Ishikawa (cell line): Measurements from ENCODE around the gene R3HDM2.
A peak's percentile ranks its signal among the peaks of the same experiment; 100 is the strongest.

Experiments used
- CEBPB ChIP-seq: IDR thresholded peaks from 2 replicates; pipeline ENCODE4 v1.6.1; 2012
- CREB1 ChIP-seq: IDR thresholded peaks from 2 replicates; pipeline ENCODE4 v1.6.1; 2012; ENCODE audit warnings: low read depth
- EGR1 ChIP-seq: IDR thresholded peaks from 2 replicates; pipeline ENCODE4 v1.6.1; 2012
- EP300 ChIP-seq: IDR thresholded peaks from 2 replicates; pipeline ENCODE4 v1.6.1; 2012; ENCODE audit warnings: borderline replicate concordance
- FOXM1 ChIP-seq: IDR thresholded peaks from 2 replicates; pipeline ENCODE4 v1.6.1; 2012; ENCODE audit warnings: low read depth, borderline replicate concordance
- NFIC ChIP-seq: IDR thresholded peaks from 2 replicates; pipeline ENCODE4 v1.6.1; 2012
- RAD21 ChIP-seq: IDR thresholded peaks from 2 replicates; pipeline ENCODE4 v1.6.1; 2012; ENCODE audit warnings: low read depth
- TAF1 ChIP-seq: IDR thresholded peaks from 2 replicates; pipeline ENCODE4 v1.6.1; 2012; ENCODE audit warnings: low read depth, mild to moderate bottlenecking
- TCF12 ChIP-seq: IDR thresholded peaks from 2 replicates; pipeline ENCODE4 v1.6.1; 2012; ENCODE audit warnings: low read depth
- TEAD4 ChIP-seq: IDR thresholded peaks from 2 replicates; pipeline ENCODE4 v1.6.1; 2012
- YY1 ChIP-seq: IDR thresholded peaks from 2 replicates; pipeline ENCODE4 v1.6.1; 2012; ENCODE audit warnings: low read depth
- ZBTB7A ChIP-seq: IDR thresholded peaks from 2 replicates; pipeline ENCODE4 v1.6.1; 2012; ENCODE audit warnings: low read depth
- TF ChIP-seq, protein P1 (sequence below): IDR thresholded peaks from 2 replicates; pipeline ENCODE4 v1.6.1; 2012; ENCODE audit warnings: low read depth, mild to moderate bottlenecking
- TF ChIP-seq, protein P2 (sequence below): IDR thresholded peaks from 2 replicates; pipeline ENCODE4 v1.6.1; 2012
- TF ChIP-seq, protein P3 (sequence below): IDR thresholded peaks from 2 replicates; pipeline ENCODE4 v1.6.1; 2012

R3HDM2 gene

DNA sequence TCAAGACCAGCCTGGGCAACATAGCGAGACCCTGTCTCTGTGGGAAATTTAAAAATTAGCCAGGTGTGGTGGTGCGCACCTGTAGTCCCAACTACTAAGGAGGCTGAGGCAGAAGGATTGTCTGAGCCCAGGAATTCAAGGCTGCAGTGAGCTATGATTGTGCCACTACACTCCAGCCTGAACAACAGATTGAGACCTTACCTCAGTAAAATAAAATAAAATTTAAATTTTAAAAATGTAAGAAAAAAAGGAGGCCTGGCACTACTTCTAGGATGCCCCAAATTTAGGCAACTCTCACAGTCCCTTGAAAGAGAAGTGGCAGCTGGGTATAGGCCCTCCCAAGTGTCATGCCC, 23.3 kb upstream of the R3HDM2 start:
- TF ChIP-seq, protein P1, sequence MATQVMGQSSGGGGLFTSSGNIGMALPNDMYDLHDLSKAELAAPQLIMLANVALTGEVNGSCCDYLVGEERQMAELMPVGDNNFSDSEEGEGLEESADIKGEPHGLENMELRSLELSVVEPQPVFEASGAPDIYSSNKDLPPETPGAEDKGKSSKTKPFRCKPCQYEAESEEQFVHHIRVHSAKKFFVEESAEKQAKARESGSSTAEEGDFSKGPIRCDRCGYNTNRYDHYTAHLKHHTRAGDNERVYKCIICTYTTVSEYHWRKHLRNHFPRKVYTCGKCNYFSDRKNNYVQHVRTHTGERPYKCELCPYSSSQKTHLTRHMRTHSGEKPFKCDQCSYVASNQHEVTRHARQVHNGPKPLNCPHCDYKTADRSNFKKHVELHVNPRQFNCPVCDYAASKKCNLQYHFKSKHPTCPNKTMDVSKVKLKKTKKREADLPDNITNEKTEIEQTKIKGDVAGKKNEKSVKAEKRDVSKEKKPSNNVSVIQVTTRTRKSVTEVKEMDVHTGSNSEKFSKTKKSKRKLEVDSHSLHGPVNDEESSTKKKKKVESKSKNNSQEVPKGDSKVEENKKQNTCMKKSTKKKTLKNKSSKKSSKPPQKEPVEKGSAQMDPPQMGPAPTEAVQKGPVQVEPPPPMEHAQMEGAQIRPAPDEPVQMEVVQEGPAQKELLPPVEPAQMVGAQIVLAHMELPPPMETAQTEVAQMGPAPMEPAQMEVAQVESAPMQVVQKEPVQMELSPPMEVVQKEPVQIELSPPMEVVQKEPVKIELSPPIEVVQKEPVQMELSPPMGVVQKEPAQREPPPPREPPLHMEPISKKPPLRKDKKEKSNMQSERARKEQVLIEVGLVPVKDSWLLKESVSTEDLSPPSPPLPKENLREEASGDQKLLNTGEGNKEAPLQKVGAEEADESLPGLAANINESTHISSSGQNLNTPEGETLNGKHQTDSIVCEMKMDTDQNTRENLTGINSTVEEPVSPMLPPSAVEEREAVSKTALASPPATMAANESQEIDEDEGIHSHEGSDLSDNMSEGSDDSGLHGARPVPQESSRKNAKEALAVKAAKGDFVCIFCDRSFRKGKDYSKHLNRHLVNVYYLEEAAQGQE: no peak
- TF ChIP-seq CEBPB (no peak), YY1 (no peak), TEAD4 (no peak), EGR1 (no peak), NFIC (no peak), RAD21 (no peak), ZBTB7A (no peak)
- TF ChIP-seq, protein P2, sequence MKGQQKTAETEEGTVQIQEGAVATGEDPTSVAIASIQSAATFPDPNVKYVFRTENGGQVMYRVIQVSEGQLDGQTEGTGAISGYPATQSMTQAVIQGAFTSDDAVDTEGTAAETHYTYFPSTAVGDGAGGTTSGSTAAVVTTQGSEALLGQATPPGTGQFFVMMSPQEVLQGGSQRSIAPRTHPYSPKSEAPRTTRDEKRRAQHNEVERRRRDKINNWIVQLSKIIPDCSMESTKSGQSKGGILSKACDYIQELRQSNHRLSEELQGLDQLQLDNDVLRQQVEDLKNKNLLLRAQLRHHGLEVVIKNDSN: no peak

DNA sequence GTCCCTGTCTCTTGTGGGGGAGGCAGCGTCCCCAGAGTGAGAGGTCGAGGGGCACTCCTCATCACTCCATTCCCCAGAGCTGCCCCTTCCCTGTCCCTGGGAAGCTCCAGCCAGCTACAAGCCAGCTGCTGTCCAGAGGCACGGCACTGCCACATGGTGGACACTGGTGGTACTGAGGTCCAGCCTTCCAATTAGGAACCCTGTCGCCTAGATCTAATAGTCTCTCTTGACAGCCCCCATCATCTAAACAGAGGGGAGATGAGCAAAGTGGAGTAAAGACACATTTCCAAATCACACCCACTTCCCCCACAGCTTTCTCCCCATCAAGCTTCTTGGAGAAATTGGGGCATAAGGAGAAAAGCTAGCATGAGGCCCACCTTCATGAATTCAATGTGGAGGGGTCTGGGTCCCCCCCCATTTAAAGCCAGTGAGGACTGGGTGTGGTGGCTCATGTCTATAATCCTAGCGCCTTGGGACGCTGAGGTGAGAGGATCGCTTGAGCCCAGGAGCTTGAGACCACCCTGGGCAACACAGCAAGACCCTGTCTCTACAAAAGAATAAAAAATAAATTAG, 22.2 kb upstream of the R3HDM2 start:
- TF ChIP-seq, protein P2: no peak
- peak; percentile 99 for TF ChIP-seq RAD21

DNA sequence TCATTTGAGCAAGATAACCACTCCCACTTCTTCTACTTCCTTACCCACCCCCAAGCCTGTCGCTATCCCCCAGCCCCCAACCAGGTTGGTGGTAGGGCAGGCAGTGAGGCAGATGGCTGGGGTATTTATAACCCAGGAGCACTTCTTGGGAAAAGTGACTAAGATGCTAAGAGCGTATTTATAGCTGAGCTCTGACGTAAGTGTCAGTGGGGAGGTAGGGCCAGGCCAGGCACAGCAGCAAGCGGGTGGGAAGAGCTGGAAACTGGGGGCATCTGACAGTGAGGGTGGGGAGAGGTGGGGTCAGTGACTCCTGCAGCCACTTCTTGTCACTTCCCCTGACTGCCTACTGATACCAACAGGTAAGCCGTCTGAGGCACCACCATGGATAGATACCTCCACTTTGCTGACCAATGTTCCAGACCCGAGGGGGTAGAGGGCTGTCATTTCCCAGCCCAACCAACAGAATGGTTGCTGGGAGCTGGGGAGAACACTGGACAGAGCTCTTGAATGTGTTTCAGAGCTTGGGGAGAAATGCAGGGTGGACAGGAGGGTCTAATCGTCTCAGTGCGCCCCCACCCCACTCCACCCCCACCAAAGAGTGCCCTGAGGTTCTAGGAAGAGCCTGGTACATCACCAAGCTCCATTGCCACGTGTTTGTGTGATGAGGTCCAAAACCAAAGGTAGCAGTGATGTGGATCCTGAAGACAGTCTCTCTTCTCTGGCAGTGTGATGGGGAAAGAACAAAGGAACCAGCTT, 21.5 kb upstream of the R3HDM2 start:
- TF ChIP-seq TEAD4 (no peak), YY1 (no peak), EGR1 (no peak), ZBTB7A (no peak), TAF1 (no peak), EP300 (no peak), RAD21 (no peak), NFIC (no peak), CEBPB (no peak), CREB1 (no peak), TCF12 (no peak), FOXM1 (no peak)
- TF ChIP-seq, protein P2: no peak
- TF ChIP-seq, protein P3, sequence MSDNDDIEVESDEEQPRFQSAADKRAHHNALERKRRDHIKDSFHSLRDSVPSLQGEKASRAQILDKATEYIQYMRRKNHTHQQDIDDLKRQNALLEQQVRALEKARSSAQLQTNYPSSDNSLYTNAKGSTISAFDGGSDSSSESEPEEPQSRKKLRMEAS: no peak
- TF ChIP-seq, protein P1: no peak

DNA sequence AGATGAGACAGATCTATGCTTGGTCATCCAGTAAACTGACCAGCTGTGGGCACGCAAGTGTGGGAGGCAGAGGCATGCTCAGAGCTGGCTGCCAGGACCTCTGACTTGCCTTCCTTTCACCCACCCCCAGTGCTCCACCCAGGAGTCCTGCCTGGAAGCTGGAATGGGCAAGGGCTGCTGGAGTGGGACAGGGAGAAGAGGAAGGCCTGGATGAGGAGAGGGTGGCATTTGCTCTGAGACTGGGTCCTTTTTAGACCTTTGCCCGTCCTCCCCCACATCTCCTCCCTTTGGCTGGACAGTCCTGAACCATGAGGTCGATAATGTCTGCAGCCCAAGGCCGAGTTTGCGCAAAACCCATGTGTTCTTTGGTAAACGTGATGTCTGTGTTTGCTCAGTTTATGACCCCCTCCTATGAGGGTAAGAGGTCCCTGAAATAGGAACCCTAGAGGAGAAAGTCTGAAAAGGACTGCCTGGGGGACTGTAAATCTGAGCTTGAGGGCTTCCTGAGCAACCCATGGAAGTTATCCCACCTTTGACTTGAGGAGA, 20.5 kb upstream of the R3HDM2 start:
- TF ChIP-seq, protein P1: no peak
- TF ChIP-seq RAD21 (no peak), ZBTB7A (no peak), CREB1 (no peak), TEAD4 (no peak), FOXM1 (no peak), YY1 (no peak), CEBPB (no peak), TCF12 (no peak), EP300 (no peak), NFIC (no peak), EGR1 (no peak), TAF1 (no peak)
- TF ChIP-seq, protein P3: no peak
- TF ChIP-seq, protein P2: no peak
